GM13977 (cell line): ENCODE results near the gene NCAM1.

ENCODE experiments used
- DNase-seq: peaks from one replicate; pipeline ENCODE4 v3.0.0; 2012; ENCODE audit warnings: low spot score
- in situ Hi-C: fragments of 300-500 bp; cut with MboI; formaldehyde crosslinking; loops from one replicate; pipeline ENCODE4 v1.12.0; 2022; ENCODE audit warnings: low sequenced_read_pairs, low pct_unique_long_range_greater_than_20kb, mixed read lengths, inconsistent platforms; ENCODE audit not compliant: unreplicated experiment
- TF ChIP-seq, protein P1 (sequence below): IDR thresholded peaks from 2 replicates; pipeline ENCODE4 v1.5.1; 2012; ENCODE audit warnings: mild to moderate bottlenecking, control low read depth; ENCODE audit not compliant: insufficient read depth; ENCODE audit errors: extremely low read depth, missing control alignments

NCAM1 gene

DNA sequence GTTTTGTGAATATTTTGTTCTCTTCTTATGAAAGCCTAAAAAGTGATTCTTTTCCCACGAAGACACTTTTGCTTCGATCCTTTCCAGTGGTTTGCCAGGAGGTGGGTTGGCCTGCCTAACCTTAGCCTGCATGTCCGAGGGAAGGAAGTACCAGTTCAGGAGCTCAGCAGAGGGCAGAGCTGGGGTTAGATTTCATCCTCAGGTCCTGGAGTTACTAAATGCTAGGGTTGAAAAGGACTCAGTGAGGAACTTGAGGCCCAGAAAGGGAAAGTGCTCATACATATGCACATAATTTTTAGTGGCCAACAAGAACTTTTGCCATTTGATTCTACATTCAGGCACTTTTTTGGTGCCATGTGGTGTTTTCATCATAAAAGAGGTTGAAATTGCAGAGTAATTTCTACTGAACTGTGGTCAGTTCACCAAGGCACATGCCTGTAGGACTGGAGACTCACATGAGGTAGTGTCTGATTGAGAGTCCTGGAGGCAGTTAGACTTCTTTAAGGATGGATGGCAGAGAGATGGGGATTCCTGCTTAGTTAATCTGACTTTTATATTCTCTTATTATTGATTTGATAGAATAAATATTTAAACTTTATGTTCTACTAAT, 36.7 kb downstream of the NCAM1 start:
- no peak for DNase-seq
- in situ Hi-C loops, result no loop called here
- TF ChIP-seq, protein P1, sequence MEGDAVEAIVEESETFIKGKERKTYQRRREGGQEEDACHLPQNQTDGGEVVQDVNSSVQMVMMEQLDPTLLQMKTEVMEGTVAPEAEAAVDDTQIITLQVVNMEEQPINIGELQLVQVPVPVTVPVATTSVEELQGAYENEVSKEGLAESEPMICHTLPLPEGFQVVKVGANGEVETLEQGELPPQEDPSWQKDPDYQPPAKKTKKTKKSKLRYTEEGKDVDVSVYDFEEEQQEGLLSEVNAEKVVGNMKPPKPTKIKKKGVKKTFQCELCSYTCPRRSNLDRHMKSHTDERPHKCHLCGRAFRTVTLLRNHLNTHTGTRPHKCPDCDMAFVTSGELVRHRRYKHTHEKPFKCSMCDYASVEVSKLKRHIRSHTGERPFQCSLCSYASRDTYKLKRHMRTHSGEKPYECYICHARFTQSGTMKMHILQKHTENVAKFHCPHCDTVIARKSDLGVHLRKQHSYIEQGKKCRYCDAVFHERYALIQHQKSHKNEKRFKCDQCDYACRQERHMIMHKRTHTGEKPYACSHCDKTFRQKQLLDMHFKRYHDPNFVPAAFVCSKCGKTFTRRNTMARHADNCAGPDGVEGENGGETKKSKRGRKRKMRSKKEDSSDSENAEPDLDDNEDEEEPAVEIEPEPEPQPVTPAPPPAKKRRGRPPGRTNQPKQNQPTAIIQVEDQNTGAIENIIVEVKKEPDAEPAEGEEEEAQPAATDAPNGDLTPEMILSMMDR, result no peak

DNA sequence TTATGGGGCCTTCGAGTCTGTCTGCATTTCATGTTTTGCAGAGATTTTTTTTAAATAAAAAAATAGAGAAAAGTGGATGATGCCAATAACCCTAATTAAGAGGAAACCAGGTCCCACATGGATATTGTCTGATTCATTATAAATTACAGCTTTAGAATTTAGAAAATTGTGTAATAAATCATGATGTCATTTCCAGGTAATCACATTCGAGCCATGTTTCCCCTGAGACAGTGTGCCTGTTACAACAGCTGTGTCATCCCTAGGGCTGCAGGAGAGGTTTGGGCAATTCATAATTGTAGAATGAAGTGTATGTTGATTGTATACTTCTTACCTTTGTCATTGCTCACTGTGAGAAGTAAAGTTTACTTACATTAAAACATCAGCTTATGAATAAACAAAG, 38.3 kb downstream of the NCAM1 start:
- in situ Hi-C loops, result no loop called here
- TF ChIP-seq, protein P1, result no peak
- DNase-seq, result no peak

DNA sequence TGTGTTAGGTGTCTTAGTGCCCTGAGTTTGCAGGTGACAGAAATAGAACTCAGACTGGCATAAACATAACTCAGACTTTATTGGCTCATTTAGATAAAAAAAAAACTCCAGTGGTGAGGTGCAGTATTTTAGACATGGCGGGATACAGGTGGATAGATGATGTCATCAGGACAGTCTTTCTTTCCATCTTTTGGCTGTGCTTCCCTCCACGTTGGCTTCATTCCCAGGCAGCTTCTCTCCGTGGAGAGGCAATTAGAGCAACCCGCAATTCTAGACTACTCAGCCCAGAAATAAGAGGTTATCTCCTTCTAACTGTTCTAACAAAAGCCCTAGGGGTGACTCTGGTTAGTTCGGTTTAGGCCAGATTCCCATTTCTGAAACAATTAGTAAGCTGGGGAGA, 40.5 kb downstream of the NCAM1 start:
- in situ Hi-C loops, result no loop called here
- TF ChIP-seq, protein P1, result no peak

DNA sequence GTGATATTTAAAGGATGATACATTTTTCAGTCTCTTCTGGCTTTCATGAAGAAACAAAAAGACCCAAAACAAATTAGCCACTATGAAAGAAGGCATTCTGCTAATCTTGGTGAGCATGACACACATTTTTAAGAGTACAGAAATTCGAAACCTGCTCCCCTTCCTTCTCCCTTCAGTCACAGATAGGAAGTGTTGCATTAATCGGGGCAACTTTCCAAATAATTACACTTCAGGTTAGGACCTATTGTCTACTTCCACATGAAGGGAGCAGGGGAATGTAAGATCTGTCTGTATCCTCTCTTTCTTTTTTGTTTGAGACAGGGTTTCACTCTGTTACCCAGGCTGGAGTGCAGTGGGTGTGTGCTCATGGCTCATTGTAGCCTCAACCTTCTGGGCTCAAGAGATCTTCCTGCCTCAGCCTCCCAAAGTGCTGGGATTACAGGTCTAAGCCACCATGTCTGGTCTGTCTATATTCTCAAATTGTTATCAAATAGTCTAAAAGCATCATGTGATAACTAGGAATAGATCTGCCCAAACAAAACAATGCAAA, 45.8 kb downstream of the NCAM1 start:
- in situ Hi-C loops, result no loop called here

More for the DNA sequence above, 40.5 kb downstream of the NCAM1 start:
- DNase-seq, result no peak

DNA sequence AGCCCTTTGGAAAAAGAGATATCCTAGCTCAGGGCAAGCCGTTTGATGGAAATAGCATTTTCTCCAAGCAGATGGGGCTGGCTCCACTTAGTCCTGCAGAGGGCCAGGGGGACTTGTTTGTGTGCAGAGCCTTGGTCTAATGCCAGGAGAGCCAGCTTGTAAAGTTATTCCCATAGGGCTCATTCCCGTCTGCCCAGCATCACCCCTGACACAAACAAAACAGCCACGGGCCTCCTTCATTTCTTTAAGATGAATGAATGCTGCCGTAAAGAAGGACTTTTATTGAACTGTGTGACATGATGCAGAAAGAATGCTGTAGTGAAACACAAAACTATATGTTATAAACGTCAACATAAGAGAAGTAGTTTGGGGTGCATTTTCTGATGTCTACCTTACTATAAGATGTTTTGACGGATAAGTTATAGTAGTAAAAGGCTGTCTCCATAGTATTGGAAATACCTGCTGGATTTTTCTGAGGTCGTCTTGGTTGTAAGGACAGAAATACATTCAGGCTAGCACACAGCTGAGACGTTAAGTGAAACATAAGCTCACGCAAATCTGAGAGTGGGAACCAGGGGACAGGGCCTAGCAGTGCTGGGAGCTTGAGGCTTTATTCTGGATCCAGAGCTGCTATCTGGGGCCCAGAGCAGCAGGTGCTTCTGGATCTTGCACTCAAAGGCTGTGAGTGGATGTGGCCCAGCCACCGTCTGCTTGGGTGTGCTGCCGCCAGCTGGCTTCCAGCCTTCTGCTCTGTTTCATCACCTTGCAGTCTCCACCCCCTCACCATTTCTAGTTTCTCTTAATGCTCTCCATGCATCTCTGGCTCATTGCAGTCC, 53.3 kb downstream of the NCAM1 start:
- in situ Hi-C loops, result no loop called here
- TF ChIP-seq, protein P1, result no peak
- DNase-seq, result no peak

More for the DNA sequence above, 45.8 kb downstream of the NCAM1 start:
- TF ChIP-seq, protein P1, result no peak
- DNase-seq, result no peak

GRCh38 chr11:113015098-113015455, 53.9 kb downstream of the NCAM1 start:
- in situ Hi-C loops, result no loop called here
- TF ChIP-seq, protein P1, result no peak
- DNase-seq, result no peak
